Panc1 (cell line): ENCODE data around the gene LIN28A.

Experiments
- CTCF ChIP-seq: fragments of 450-650 bp; IDR thresholded peaks from 2 replicates; pipeline ENCODE4 v1.5.1; 2017; ENCODE audit warnings: mild to moderate bottlenecking
- TCF7L2 ChIP-seq: IDR thresholded peaks from 2 replicates; pipeline ENCODE4 v1.6.1; 2011; ENCODE audit warnings: mild to moderate bottlenecking, low read depth, low read length, inconsistent platforms

- TF ChIP-seq TCF7L2 = no peak
- no peak for TF ChIP-seq CTCF
These were observed 26.5 kb upstream of the LIN28A start for GRCh38 chr1:26384076-26384475.
